Neural progenitor cell (in vitro differentiated cells): ENCODE measurements around the gene ERICH4.
"Not testable (repeated sequence)": the region's sequence is repeated elsewhere in the genome, so short reads cannot be mapped to it uniquely, and the experiment has no call there.

Source experiments
- EZH2 ChIP-seq: fragments of 200-600 bp; sonication (generic); IDR thresholded peaks from 2 replicates; pipeline ENCODE4 v1.6.1; 2017; ENCODE audit warnings: antibody characterized with exemption, mild to moderate bottlenecking, moderate library complexity
- EZH2phosphoT487 ChIP-seq: fragments of 200-600 bp; sonication (generic); IDR thresholded peaks from 2 replicates; pipeline ENCODE4 v1.6.1; 2017; ENCODE audit warnings: antibody characterized with exemption
- TF ChIP-seq, protein P1 (sequence below): fragments of 200-600 bp; sonication (generic); IDR thresholded peaks from 2 replicates; pipeline ENCODE4 v1.5.1; 2017; ENCODE audit warnings: antibody characterized with exemption, mild to moderate bottlenecking

DNA sequence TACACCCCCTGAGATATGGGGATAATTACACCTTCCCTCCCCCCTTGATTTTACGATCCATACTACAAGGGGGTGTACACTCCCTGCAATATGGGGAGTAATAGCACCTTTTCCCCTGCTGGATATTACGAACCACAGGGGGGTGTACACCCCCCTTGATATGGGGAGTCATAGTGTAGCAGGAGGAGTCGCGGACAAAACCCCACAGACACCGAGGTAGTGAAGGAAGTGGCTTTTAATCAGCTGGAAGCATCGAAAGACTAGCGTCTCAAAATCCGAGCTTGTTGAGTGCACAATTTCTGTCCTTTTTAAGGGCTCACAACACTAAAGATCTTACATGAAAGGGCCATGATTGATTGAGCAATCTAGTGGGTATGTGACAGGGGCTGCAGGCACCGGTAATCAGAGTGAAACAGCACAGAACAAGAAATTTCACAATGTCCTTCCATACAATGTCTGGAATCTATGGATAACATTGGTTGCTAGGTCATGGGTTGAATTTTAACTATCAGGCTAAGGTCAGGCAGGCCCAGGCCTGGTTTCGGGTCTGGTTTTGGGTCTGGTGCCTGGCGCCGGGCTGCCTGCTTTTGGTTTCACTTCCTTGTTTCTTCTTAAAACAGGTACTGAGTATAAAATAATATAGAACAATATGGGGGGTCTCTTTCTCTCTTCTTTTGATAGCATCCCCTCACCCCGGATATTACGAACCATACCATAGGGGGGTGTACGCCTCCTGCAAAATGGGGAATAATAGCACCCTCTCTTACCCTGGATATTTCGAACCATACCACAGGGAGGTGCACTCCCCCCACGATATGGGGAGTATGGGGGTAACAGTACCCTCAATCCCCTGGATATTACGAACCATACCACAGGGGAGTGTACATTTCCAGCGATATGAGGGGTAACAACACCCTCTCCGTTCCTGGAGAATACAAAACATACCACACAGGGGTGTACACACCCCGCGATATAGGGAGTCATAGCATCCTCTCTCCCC is 20.6 kb downstream of the ERICH4 start:
- TF ChIP-seq, protein P1, sequence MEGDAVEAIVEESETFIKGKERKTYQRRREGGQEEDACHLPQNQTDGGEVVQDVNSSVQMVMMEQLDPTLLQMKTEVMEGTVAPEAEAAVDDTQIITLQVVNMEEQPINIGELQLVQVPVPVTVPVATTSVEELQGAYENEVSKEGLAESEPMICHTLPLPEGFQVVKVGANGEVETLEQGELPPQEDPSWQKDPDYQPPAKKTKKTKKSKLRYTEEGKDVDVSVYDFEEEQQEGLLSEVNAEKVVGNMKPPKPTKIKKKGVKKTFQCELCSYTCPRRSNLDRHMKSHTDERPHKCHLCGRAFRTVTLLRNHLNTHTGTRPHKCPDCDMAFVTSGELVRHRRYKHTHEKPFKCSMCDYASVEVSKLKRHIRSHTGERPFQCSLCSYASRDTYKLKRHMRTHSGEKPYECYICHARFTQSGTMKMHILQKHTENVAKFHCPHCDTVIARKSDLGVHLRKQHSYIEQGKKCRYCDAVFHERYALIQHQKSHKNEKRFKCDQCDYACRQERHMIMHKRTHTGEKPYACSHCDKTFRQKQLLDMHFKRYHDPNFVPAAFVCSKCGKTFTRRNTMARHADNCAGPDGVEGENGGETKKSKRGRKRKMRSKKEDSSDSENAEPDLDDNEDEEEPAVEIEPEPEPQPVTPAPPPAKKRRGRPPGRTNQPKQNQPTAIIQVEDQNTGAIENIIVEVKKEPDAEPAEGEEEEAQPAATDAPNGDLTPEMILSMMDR: not testable (repeated sequence)
- TF ChIP-seq EZH2, EZH2phosphoT487: not testable (repeated sequence)
